ENCODE measurements around the gene CALML4.
A peak's percentile ranks its signal among the peaks of the same experiment; 100 is the strongest.

Gene CALML4

DNA sequence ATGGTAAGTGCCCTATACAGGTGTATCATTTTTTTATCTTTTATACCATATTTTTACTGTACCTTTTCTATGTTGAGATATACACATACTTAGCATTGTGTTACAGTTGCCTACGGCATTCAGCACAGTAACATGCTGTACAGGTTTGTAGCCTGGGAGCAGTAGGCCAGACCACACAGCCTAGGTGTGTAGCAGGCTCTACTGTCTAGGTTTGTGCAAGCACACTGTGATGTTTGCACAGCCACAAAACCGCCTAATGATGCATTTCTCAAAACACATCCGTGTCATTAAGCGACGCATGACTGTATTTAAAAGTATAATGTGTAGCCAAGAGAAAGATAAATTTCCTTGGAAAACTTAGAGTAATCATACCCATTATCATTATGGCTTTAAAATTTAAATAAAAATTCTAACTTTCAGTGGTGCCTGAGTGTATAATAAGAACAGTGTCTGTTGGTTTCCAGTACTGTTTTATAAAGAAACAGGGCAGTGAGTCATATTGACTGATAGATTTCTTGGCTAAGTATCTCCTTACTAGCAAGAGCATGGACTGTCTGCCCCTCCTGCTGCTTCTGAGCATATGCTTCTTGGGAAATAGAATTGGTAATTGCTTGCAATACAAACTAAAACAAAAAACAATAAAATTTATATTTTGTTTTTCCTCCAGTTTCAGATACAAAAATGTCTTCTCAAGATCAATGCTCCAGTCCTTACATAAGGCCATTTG is 18.3 kb downstream of the CALML4 start (continued):
- TF ChIP-seq ARNTL (CRISPR knock-in tag; IDR thresholded peaks at IDR 0.05; ENCODE audit: borderline replicate concordance, low read depth) (no peak), ZNF565 (CRISPR knock-in tag; conservative IDR thresholded peaks at IDR 0.05; ENCODE audit: low read depth) (no peak)

DNA sequence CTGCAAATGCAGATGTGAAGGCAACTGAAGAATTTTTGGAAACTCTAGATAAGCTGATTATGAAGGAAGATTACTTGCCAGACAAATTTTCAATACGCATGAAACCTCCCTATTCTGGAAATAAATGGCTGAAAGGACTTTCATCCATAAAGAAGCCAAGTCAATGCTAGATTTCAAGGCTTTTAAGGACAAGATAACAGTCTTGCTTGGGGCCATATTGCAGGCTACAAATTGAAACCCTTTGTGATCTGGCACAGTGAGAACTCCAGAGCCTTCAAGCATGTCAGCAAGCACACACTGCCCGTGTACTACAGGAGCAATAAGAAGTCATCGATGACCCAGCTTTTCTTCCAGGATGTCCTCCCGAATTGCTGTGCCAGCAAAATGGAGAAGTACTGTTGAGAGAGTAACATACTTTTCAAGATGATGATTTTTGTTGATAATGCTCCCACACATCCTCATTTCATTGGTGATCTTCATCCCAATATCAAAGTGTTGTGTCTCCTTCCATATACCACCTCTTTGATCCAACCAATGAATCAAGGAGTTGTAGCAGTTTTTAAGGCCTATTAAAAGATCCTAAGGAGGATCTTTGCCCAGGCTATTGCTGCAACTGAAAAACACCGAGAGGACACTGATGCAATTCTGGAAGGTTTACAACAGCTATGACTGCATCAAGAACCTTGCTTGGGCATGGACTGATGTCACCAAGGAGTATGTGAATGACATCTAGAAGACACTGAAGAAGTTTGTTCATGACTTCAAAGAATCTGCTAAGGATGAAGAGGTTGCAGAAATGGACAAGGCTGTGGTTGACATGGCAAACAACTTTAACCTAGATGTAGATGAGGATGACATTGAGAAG is 20.3 kb downstream of the CALML4 start:
- no peak for TF ChIP-seq GLIS3 (CRISPR knock-in tag; IDR thresholded peaks at IDR 0.05)
- TF ChIP-seq ESRRG (CRISPR knock-in tag; IDR thresholded peaks at IDR 0.05) = no peak
- no peak for TF ChIP-seq ZNF565 (CRISPR knock-in tag; conservative IDR thresholded peaks at IDR 0.05; ENCODE audit: low read depth)
- TF ChIP-seq TOX (CRISPR knock-in tag; IDR thresholded peaks at IDR 0.05; ENCODE audit: borderline replicate concordance) = no peak
- no peak; the same call in 1 of the 2 replicates for TF ChIP-seq TCF4 (CRISPR knock-in tag; IDR thresholded peaks at IDR 0.05; ENCODE audit: borderline replicate concordance)
- TF ChIP-seq ARNTL (CRISPR knock-in tag; IDR thresholded peaks at IDR 0.05; ENCODE audit: borderline replicate concordance, low read depth) = no peak
- TF ChIP-seq ISL1 (CRISPR knock-in tag; IDR thresholded peaks at IDR 0.05) = no peak
- no peak for ATAC-seq

- TF ChIP-seq GLIS3 (CRISPR knock-in tag; IDR thresholded peaks at IDR 0.05) (no peak), RARB (CRISPR knock-in tag; IDR thresholded peaks at IDR 0.05) (no peak), ZFP3 (CRISPR knock-in tag; IDR thresholded peaks at IDR 0.05) (no peak), ISL1 (CRISPR knock-in tag; IDR thresholded peaks at IDR 0.05) (peak; percentile 46), CSRNP3 (CRISPR knock-in tag; IDR thresholded peaks at IDR 0.05) (no peak), ZFP30 (CRISPR knock-in tag; IDR thresholded peaks at IDR 0.05) (no peak)
- no peak for ATAC-seq
Measured at GRCh38 chr15:68183616-68184315, 21.4 kb downstream of the CALML4 start.

DNA sequence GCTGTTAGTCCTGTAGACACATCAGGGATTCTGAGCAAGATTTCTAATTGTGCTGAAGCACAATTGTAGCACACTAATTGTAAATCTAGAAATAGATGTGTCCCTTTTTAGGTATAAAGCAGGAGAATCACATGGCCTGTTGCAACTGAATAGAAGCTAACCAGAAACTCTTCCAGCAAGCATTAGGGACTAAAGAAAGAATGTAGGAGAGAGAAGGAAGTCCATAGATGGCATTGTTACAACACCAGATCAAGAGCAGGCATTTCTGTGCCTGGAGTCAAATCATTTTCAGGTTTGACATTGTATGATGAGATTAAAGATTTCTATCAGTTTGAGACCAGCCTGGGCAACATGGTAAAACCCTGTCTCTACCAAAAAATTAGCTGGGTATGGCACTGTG is 27.4 kb downstream of the CALML4 start:
- peak; percentile 71 for ATAC-seq
- no peak for TF ChIP-seq TOX (CRISPR knock-in tag; IDR thresholded peaks at IDR 0.05; ENCODE audit: borderline replicate concordance)
- no peak for TF ChIP-seq BACH2 (CRISPR knock-in tag; IDR thresholded peaks at IDR 0.05; ENCODE audit: borderline replicate concordance)

DNA sequence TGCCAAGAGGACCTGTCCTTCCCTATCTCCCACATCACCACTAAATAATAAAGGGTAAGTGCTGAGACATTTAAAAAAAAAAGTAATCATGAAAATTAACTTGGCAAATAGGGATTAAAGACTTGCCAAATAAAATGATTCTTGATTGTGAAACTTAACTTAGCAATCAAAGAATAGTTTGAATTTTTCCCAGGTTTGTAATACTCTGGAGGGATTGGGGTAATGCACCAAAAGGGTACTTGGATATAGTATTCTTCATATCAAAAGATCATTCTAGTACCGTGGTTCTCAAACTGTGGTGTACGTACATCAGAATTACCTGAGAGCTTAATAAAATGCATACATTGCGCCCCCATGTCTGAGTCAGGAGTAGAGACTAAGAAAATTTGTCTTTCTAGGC is 28.5 kb downstream of the CALML4 start:
- TF ChIP-seq ISL1 (CRISPR knock-in tag; IDR thresholded peaks at IDR 0.05) = peak; percentile 22; the same call in 1 of the 2 replicates
- TF ChIP-seq OSR1 (CRISPR knock-in tag; IDR thresholded peaks at IDR 0.05) = no peak
- TF ChIP-seq ZNF8 (CRISPR knock-in tag; IDR thresholded peaks at IDR 0.05) = no peak
- TF ChIP-seq CREB5 (CRISPR knock-in tag; IDR thresholded peaks at IDR 0.05; ENCODE audit: low read depth) = no peak
- ATAC-seq = no peak

GRCh38 chr15:68175526-68175925 is 29.6 kb downstream of the CALML4 start:
- no peak for ATAC-seq
- TF ChIP-seq, protein P1, sequence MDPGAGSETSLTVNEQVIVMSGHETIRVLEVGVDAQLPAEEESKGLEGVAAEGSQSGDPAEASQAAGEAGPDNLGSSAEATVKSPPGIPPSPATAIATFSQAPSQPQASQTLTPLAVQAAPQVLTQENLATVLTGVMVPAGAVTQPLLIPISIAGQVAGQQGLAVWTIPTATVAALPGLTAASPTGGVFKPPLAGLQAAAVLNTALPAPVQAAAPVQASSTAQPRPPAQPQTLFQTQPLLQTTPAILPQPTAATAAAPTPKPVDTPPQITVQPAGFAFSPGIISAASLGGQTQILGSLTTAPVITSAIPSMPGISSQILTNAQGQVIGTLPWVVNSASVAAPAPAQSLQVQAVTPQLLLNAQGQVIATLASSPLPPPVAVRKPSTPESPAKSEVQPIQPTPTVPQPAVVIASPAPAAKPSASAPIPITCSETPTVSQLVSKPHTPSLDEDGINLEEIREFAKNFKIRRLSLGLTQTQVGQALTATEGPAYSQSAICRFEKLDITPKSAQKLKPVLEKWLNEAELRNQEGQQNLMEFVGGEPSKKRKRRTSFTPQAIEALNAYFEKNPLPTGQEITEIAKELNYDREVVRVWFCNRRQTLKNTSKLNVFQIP (CRISPR knock-in tag; IDR thresholded peaks at IDR 0.05; ENCODE audit: borderline replicate concordance, low read depth) = no peak
- TF ChIP-seq ZNF565 (CRISPR knock-in tag; conservative IDR thresholded peaks at IDR 0.05; ENCODE audit: low read depth) (no peak), BACH2 (CRISPR knock-in tag; IDR thresholded peaks at IDR 0.05; ENCODE audit: borderline replicate concordance) (no peak), TSHZ2 (CRISPR knock-in tag; IDR thresholded peaks at IDR 0.05) (no peak), ZFP30 (CRISPR knock-in tag; IDR thresholded peaks at IDR 0.05) (no peak), ZC3H10 (CRISPR knock-in tag; IDR thresholded peaks at IDR 0.05) (no peak), CSDC2 (CRISPR knock-in tag; IDR thresholded peaks at IDR 0.05) (no peak), SNAI2 (CRISPR knock-in tag; IDR thresholded peaks at IDR 0.05) (no peak), ISL1 (CRISPR knock-in tag; IDR thresholded peaks at IDR 0.05) (no peak), CSRNP3 (CRISPR knock-in tag; IDR thresholded peaks at IDR 0.05) (no peak), RARB (CRISPR knock-in tag; IDR thresholded peaks at IDR 0.05) (no peak)

All from SK-N-SH treated with all-trans-retinoic acid at 6 μM for 48 hours (cell line).